HEK293T (cell line): ENCODE results near the gene MTCH2.

Experiments used
- CTCF ChIA-PET: fragments of 350-600 bp; formaldehyde crosslinking; extraction: SDS; loops from one replicate; lab custom pipeline; 2021; ENCODE audit warnings: antibody characterized with exemption, inconsistent platforms; lab: Yijun Ruan, JAX
- POLR2A ChIA-PET: fragments of 350-600 bp; formaldehyde crosslinking; extraction: SDS; loops from one replicate; lab custom pipeline; 2020; ENCODE audit warnings: antibody characterized with exemption, inconsistent platforms; lab: Yijun Ruan, JAX
- DNase-seq: peaks from one replicate; pipeline ENCODE4 v3.0.0; 2012; ENCODE audit warnings: mixed read lengths; ENCODE audit errors: extremely low spot score
- ARNT ChIP-seq: fragments of 450-650 bp; IDR thresholded peaks from 2 replicates; pipeline ENCODE4 v1.6.1; 2017; ENCODE audit warnings: mild to moderate bottlenecking
- BHLHE40 ChIP-seq: fragments of 450-650 bp; IDR thresholded peaks from 2 replicates; pipeline ENCODE4 v1.6.1; 2016; ENCODE audit warnings: mild to moderate bottlenecking, moderate library complexity, borderline replicate concordance
- CTBP1 ChIP-seq: fragments of 450-650 bp; IDR thresholded peaks from 2 replicates; pipeline ENCODE4 v1.6.1; 2016; ENCODE audit warnings: borderline replicate concordance
- ELF4 ChIP-seq: fragments of 450-650 bp; IDR thresholded peaks from 2 replicates; pipeline ENCODE4 v1.6.1; 2017; ENCODE audit warnings: antibody characterized with exemption
- FOXA1 ChIP-seq: fragments of 450-650 bp; IDR thresholded peaks from 2 replicates; pipeline ENCODE4 v1.6.1; 2016; ENCODE audit warnings: mild to moderate bottlenecking
- FOXK2 ChIP-seq: fragments of 450-650 bp; IDR thresholded peaks from 2 replicates; pipeline ENCODE4 v1.6.1; 2016; ENCODE audit warnings: mild to moderate bottlenecking
- FOXM1 ChIP-seq: fragments of 450-650 bp; IDR thresholded peaks from 2 replicates; pipeline ENCODE4 v1.6.1; 2017; ENCODE audit warnings: mild to moderate bottlenecking, borderline replicate concordance
- HDGF ChIP-seq: fragments of 450-650 bp; IDR thresholded peaks from 2 replicates; pipeline ENCODE4 v1.6.1; 2017; ENCODE audit warnings: antibody characterized with exemption, borderline replicate concordance
- L3MBTL2 ChIP-seq: fragments of 450-650 bp; conservative IDR thresholded peaks from 2 replicates; pipeline ENCODE4 v1.6.1; 2016; ENCODE audit warnings: mild to moderate bottlenecking
- LEF1 ChIP-seq: fragments of 450-650 bp; IDR thresholded peaks from 2 replicates; pipeline ENCODE4 v1.6.1; 2017; ENCODE audit warnings: mild to moderate bottlenecking, borderline replicate concordance
- NFRKB ChIP-seq: fragments of 450-650 bp; IDR thresholded peaks from 2 replicates; pipeline ENCODE4 v1.6.1; 2016; ENCODE audit warnings: mild to moderate bottlenecking, moderate library complexity
- PKNOX1 ChIP-seq: fragments of 450-650 bp; IDR thresholded peaks from 2 replicates; pipeline ENCODE4 v1.6.1; 2016
- SP1 ChIP-seq: fragments of 450-650 bp; IDR thresholded peaks from 2 replicates; pipeline ENCODE4 v1.6.1; 2017
- SUZ12 ChIP-seq: fragments of 450-650 bp; IDR thresholded peaks from 2 replicates; pipeline ENCODE4 v1.6.1; 2016; ENCODE audit warnings: mild to moderate bottlenecking
- TARDBP ChIP-seq: fragments of 450-650 bp; IDR thresholded peaks from 2 replicates; pipeline ENCODE4 v1.6.1; 2016
- ZNF384 ChIP-seq: fragments of 450-650 bp; IDR thresholded peaks from 2 replicates; pipeline ENCODE4 v1.6.1; 2016

MTCH2 gene

GRCh38 chr11:47659276-47659675 lies 16.9 kb upstream of the MTCH2 start:
- CTCF ChIA-PET = interaction anchor here (0.6 kb wide), 1 partner anchor 155 kb away, joined by 3 read pairs; no protein-coding TSS in a partner anchor
- POLR2A ChIA-PET = no interaction called here
- DNase-seq = no peak
- TF ChIP-seq SUZ12 (no peak), CTBP1 (no peak), L3MBTL2 (no peak), TARDBP (no peak), LEF1 (no peak), ARNT (no peak), ZNF384 (no peak), BHLHE40 (no peak), PKNOX1 (no peak), FOXA1 (no peak), ELF4 (no peak), NFRKB (no peak), HDGF (no peak), SP1 (no peak), FOXM1 (no peak)

GRCh38 chr11:47656260-47656885 lies 14.0 kb upstream of the MTCH2 start:
- no peak for DNase-seq
- TF ChIP-seq SUZ12 = no peak
- TF ChIP-seq ZNF384 = no peak
- no peak for TF ChIP-seq FOXA1
- TF ChIP-seq ARNT = no peak
- no peak for TF ChIP-seq FOXK2
- TF ChIP-seq BHLHE40 = no peak
- TF ChIP-seq L3MBTL2 = no peak
- no peak for TF ChIP-seq CTBP1
- ChIA-PET POLR2A (no interaction called here), CTCF (interaction anchor here (0.6 kb wide), 1 partner anchor 70 kb away, joined by 3 read pairs; no protein-coding TSS in a partner anchor)

GRCh38 chr11:47651818-47652469 lies 9.6 kb upstream of the MTCH2 start:
- ChIA-PET POLR2A (no interaction called here), CTCF (no interaction called here)
- TF ChIP-seq HDGF (no peak), CTBP1 (no peak), PKNOX1 (no peak), FOXA1 (no peak)
- DNase-seq = no peak

GRCh38 chr11:47649276-47649675 lies 6.9 kb upstream of the MTCH2 start:
- CTCF ChIA-PET = no interaction called here
- DNase-seq = no peak
- POLR2A ChIA-PET = no interaction called here
- TF ChIP-seq SUZ12 (no peak), TARDBP (no peak), NFRKB (no peak), BHLHE40 (no peak), HDGF (no peak), SP1 (no peak), FOXA1 (no peak), LEF1 (no peak), ZNF384 (no peak), ARNT (no peak), FOXM1 (no peak), L3MBTL2 (no peak), FOXK2 (no peak), PKNOX1 (no peak), ELF4 (no peak), CTBP1 (no peak)

GRCh38 chr11:47646019-47646418 lies 3.7 kb upstream of the MTCH2 start:
- ChIA-PET CTCF (no interaction called here), POLR2A (no interaction called here)
- no peak for DNase-seq
- no peak for TF ChIP-seq BHLHE40
- no peak for TF ChIP-seq NFRKB
- no peak for TF ChIP-seq HDGF
- no peak for TF ChIP-seq TARDBP
- TF ChIP-seq FOXA1 = no peak
- no peak for TF ChIP-seq PKNOX1
- no peak for TF ChIP-seq FOXM1
- no peak for TF ChIP-seq ELF4
- TF ChIP-seq SP1 = no peak
- no peak for TF ChIP-seq LEF1
- TF ChIP-seq ZNF384 = no peak
- no peak for TF ChIP-seq SUZ12
- TF ChIP-seq L3MBTL2 = no peak
- no peak for TF ChIP-seq FOXK2
- no peak for TF ChIP-seq ARNT
- TF ChIP-seq CTBP1 = no peak
